IMR-90 (cell line): ENCODE data around the gene FBXO34. TPM values are rescaled to one million over a fixed set of nuclear protein-coding genes. Genes with fewer than 3 reads are reported as not detected.

Experiments
- ATAC-seq: fragments of 200-7000 bp; cut with Tn5 transposase; 2 replicates; pipeline ENCODE4 v1.9.1; 2020; ENCODE audit warnings: low read depth, mild to moderate bottlenecking, moderate library complexity
- BruUV-seq: library from RNA; stranded (reverse); fragments of 400-500 nt; replicated peaks from 2 replicates; lab custom pipeline; 2021; lab: Mats Ljungman, UMichigan
- CTCF ChIA-PET: fragments of 300-600 bp; formaldehyde crosslinking; extraction: SDS; loops from one replicate; lab custom pipeline; 2021; ENCODE audit warnings: antibody characterized with exemption; lab: Yijun Ruan, JAX
- POLR2A ChIA-PET: fragments of 300-600 bp; sonication (Branson Sonifier 250); formaldehyde crosslinking; loops from one replicate; lab custom pipeline; 2022; ENCODE audit warnings: antibody characterized with exemption; ENCODE audit not compliant: unreplicated experiment; lab: Charles Lee
- DNase-seq: peaks from one replicate; pipeline ENCODE4 v3.0.0; 2013
- H2AFZ ChIP-seq: replicated peaks from 2 replicates; pipeline ENCODE3; 2013; ENCODE audit warnings: low read length, mild to moderate bottlenecking; ENCODE audit not compliant: poor library complexity
- H2AK5ac ChIP-seq: 2 replicates; pipeline ENCODE4 v1.6.1; 2013; ENCODE audit warnings: low read depth, low read length, inconsistent platforms
- H2AK9ac ChIP-seq: replicated peaks from 2 replicates; pipeline ENCODE3; 2013; ENCODE audit warnings: mild to moderate bottlenecking, low read depth, low read length, moderate library complexity; ENCODE audit not compliant: poor library complexity
- H2BK120ac ChIP-seq: 2 replicates; pipeline ENCODE4 v1.6.1; 2013; ENCODE audit warnings: low read depth, low read length, inconsistent platforms
- H2BK15ac ChIP-seq: 3 replicates; pipeline ENCODE4 v1.6.1; 2013; ENCODE audit warnings: low read depth, low read length, inconsistent platforms
- H2BK20ac ChIP-seq: 2 replicates; pipeline ENCODE4 v1.6.1; 2013; ENCODE audit warnings: low read depth, mild to moderate bottlenecking, inconsistent platforms, low read length, moderate library complexity
- H2BK5ac ChIP-seq: 2 replicates; pipeline ENCODE4 v1.6.1; 2013; ENCODE audit warnings: mild to moderate bottlenecking, low read depth, low read length, inconsistent platforms; ENCODE audit not compliant: poor library complexity, severe bottlenecking
- H3K14ac ChIP-seq: replicated peaks from 2 replicates; pipeline ENCODE4 v1.6.1; 2013; ENCODE audit warnings: low read depth, low read length, inconsistent platforms
- H3K18ac ChIP-seq: 2 replicates; pipeline ENCODE4 v1.6.1; 2013; ENCODE audit warnings: low read depth, low read length, control low read depth
- H3K23ac ChIP-seq: 2 replicates; pipeline ENCODE4 v1.6.1; 2013; ENCODE audit warnings: low read depth, low read length, inconsistent platforms
- H3K27ac ChIP-seq: 2 replicates; pipeline ENCODE4 v1.5.1; 2013; ENCODE audit warnings: mild to moderate bottlenecking, control low read depth, low read length; ENCODE audit not compliant: insufficient read depth
- H3K27me3 ChIP-seq: 2 replicates; pipeline ENCODE4 v1.6.1; 2013; ENCODE audit warnings: low read length; ENCODE audit not compliant: control insufficient read depth, insufficient read depth
- H3K36me3 ChIP-seq: 2 replicates; pipeline ENCODE4 v1.6.1; 2013; ENCODE audit warnings: low read length, mixed read lengths; ENCODE audit not compliant: control insufficient read depth, insufficient read depth
- H3K4ac ChIP-seq: 2 replicates; pipeline ENCODE4 v1.6.1; 2013; ENCODE audit warnings: low read depth, low read length, inconsistent platforms
- H3K4me1 ChIP-seq: 2 replicates; pipeline ENCODE4 v1.6.1; 2013; ENCODE audit warnings: low read length, mixed read lengths; ENCODE audit not compliant: control insufficient read depth, insufficient read depth
- H3K4me2 ChIP-seq: 2 replicates; pipeline ENCODE4 v1.6.1; 2013; ENCODE audit warnings: low read depth, mild to moderate bottlenecking, control low read depth, low read length, moderate library complexity
- H3K4me3 ChIP-seq: 2 replicates; pipeline ENCODE4 v1.5.1; 2013; ENCODE audit warnings: low read depth, mild to moderate bottlenecking, control low read depth, low read length, moderate library complexity; ENCODE audit not compliant: insufficient read depth
- H3K56ac ChIP-seq: 2 replicates; pipeline ENCODE4 v1.6.1; 2013; ENCODE audit warnings: low read length, inconsistent platforms; ENCODE audit not compliant: insufficient read depth; ENCODE audit errors: extremely low read depth
- H3K79me1 ChIP-seq, 2 experiments: 2 replicates each; pipeline ENCODE4 v1.6.1; 2013; ENCODE audit warnings: low read length in 2 of 2, inconsistent platforms in 1 of 2, low read depth in 1 of 2
- H3K9ac ChIP-seq: 2 replicates; pipeline ENCODE4 v1.6.1; 2013; ENCODE audit warnings: low read depth, low read length, control low read depth
- H3K9me1 ChIP-seq: 2 replicates; pipeline ENCODE4 v1.6.1; 2013; ENCODE audit warnings: low read length, inconsistent platforms; ENCODE audit not compliant: insufficient read depth
- H3K9me3 ChIP-seq: 2 replicates; pipeline ENCODE4 v1.6.1; 2013; ENCODE audit warnings: low read length; ENCODE audit not compliant: control insufficient read depth, insufficient read depth
- H4K20me1 ChIP-seq: 2 replicates; pipeline ENCODE4 v1.6.1; 2013; ENCODE audit warnings: low read length, inconsistent platforms; ENCODE audit not compliant: insufficient read depth
- H4K5ac ChIP-seq: 2 replicates; pipeline ENCODE4 v1.6.1; 2013; ENCODE audit warnings: mild to moderate bottlenecking, low read depth, low read length, control low read depth
- H4K8ac ChIP-seq, 2 experiments: 2 replicates each; pipeline ENCODE4 v1.6.1; 2013; ENCODE audit warnings: low read depth in 2 of 2, low read length in 2 of 2, control low read depth in 1 of 2, inconsistent platforms in 1 of 2
- H4K91ac ChIP-seq: 2 replicates; pipeline ENCODE4 v1.6.1; 2013; ENCODE audit warnings: low read depth, low read length, inconsistent platforms; ENCODE audit not compliant: insufficient read depth
- MAZ ChIP-seq: IDR thresholded peaks from 2 replicates; pipeline ENCODE4 v1.6.1; 2012; ENCODE audit warnings: low read depth, mild to moderate bottlenecking, low read length, improper control_type of control experiment, moderate library complexity, borderline replicate concordance
- WGBS, 2 experiments: methylation state at CpG; one replicate each; pipeline versions ENCODE4 v1.1.5 to v1.1.7; 2013; ENCODE audit warnings: missing lambda C conversion rate in 2 of 2; ENCODE audit not compliant: insufficient read length in 1 of 2; ENCODE audit errors: extremely low coverage in 2 of 2; 5-methylcytosine and 5-hydroxymethylcytosine counted together
- dilution Hi-C: fragments of 300-500 bp; cut with HindIII; formaldehyde crosslinking; loops from one replicate; pipeline ENCODE4 v1.14.3; 2018; ENCODE audit warnings: low sequenced_read_pairs; ENCODE audit not compliant: unreplicated experiment
- in situ Hi-C: fragments of 300-500 bp; cut with MboI; formaldehyde crosslinking; loops from 3 replicates; pipeline ENCODE4 v1.14.3; 2019; ENCODE audit warnings: low sequenced_read_pairs, inconsistent platforms, mixed read lengths
- intact Hi-C: fragments of 100-400 bp; cut with micrococcal nuclease; formaldehyde crosslinking; loops from 2 replicates; pipeline ENCODE4 v1.10.0; 2022
- polyA plus RNA-seq, 3 experiments: library from polyadenylated mRNA; depleted of rRNA; stranded (reverse); fragments of >200 nt; gene quantifications; 2 replicates each; pipeline ENCODE4 v1.2.3, GENCODE V29; 2012; ENCODE audit warnings: low replicate concordance in 1 of 3
- total RNA-seq: library from RNA; depleted of rRNA; stranded (reverse); fragments of >200 nt; gene quantifications from 2 replicates; pipeline ENCODE4 v1.2.3, GENCODE V29; 2012

FBXO34 gene
- total and polyA plus RNA-seq, 2 of the 4 experiments (the other 2 are of a cell fraction) = 15.4 to 35.1 TPM

GRCh38 chr14:55265197-55265596, 6.0 kb upstream of the FBXO34 start:
- Histone ChIP-seq H3K27me3 (peaks cover 6% of the 10 kb centered on the region; the same call in 1 of the 2 replicates), H2AK5ac (no peak overlapping the region), H3K14ac (no peak overlapping the region), H4K8ac (no peak overlapping the region), H3K4me3 (no peak overlapping the region), H3K56ac (no peak overlapping the region), H3K4me2 (no peak overlapping the region), H3K9me1 (no peaks in the 10 kb centered on the region; the same call in 1 of the 2 replicates), H3K18ac (no peak overlapping the region), H3K4me1 (0 out of 2 replicates have a peak, but pooled peaks cover 2% of the 10 kb centered on the region), H3K9me3 (no peaks in the 10 kb centered on the region), H3K27ac (no peak overlapping the region), H4K20me1 (no peaks in the 10 kb centered on the region), H3K4ac (no peak overlapping the region), H3K79me1 (no peaks in the 10 kb centered on the region), H3K9ac (no peak overlapping the region), H4K5ac (no peak overlapping the region), H2AFZ (no peak overlapping the region), H2BK15ac (no peak overlapping the region), H2BK5ac (no peak overlapping the region), H4K91ac (no peak overlapping the region), H3K23ac (no peak overlapping the region), H2BK120ac (no peak overlapping the region), H2AK9ac (no peak overlapping the region), H2BK20ac (no peak overlapping the region), H3K36me3 (no peaks in the 10 kb centered on the region)
- CTCF ChIA-PET = no interaction called here
- dilution Hi-C loops (no loop called here), in situ Hi-C loops (no loop called here), intact Hi-C loops (no loop called here)
- POLR2A ChIA-PET = no interaction called here
- WGBS, 2 experiments = 83% methylated on average over 2 of the region's 4 CpGs; no CpG with 5 or more reads in 1 of the 2 experiments
- no peak for TF ChIP-seq MAZ
- ATAC-seq (no peak), DNase-seq (no peak)
- no TSS peak for BruUV-seq
